Skeletal muscle satellite cell (primary cell): ENCODE measurements around the gene NOL12.

ENCODE experiments used
- H3K27me3 ChIP-seq: 2 replicates; pipeline ENCODE4 v1.7.0; 2013; ENCODE audit warnings: low read length; ENCODE audit not compliant: control insufficient read depth, insufficient read depth
- H3K36me3 ChIP-seq: 2 replicates; pipeline ENCODE4 v1.7.0; 2013; ENCODE audit warnings: mild to moderate bottlenecking, control low read depth, low read length; ENCODE audit not compliant: insufficient read depth
- H3K4me1 ChIP-seq: 2 replicates; pipeline ENCODE4 v1.7.0; 2013; ENCODE audit warnings: low read length; ENCODE audit not compliant: control insufficient read depth, insufficient read depth
- H3K4me2 ChIP-seq: 2 replicates; pipeline ENCODE4 v1.7.0; 2013; ENCODE audit warnings: mild to moderate bottlenecking, low read length
- H3K4me3 ChIP-seq: 2 replicates; pipeline ENCODE4 v1.7.0; 2013; ENCODE audit warnings: low read length
- H3K9ac ChIP-seq: 2 replicates; pipeline ENCODE4 v1.7.0; 2013; ENCODE audit warnings: mild to moderate bottlenecking, low read depth, low read length, moderate library complexity
- H3K9me3 ChIP-seq: replicated peaks from 2 replicates; pipeline ENCODE4 v1.7.0; 2013; ENCODE audit warnings: mild to moderate bottlenecking, control low read depth, low read length

Gene NOL12

GRCh38 chr22:37726241-37726887, 40.2 kb downstream of the NOL12 start:
- Histone ChIP-seq H3K9me3 (no peaks in the 10 kb centered on the region), H3K27me3 (no peaks in the 10 kb centered on the region), H3K4me3 (no peak overlapping the region), H3K36me3 (no peaks in the 10 kb centered on the region), H3K9ac (no peak overlapping the region), H3K4me2 (no peak overlapping the region), H3K4me1 (peaks cover 4% of the 10 kb centered on the region)

DNA sequence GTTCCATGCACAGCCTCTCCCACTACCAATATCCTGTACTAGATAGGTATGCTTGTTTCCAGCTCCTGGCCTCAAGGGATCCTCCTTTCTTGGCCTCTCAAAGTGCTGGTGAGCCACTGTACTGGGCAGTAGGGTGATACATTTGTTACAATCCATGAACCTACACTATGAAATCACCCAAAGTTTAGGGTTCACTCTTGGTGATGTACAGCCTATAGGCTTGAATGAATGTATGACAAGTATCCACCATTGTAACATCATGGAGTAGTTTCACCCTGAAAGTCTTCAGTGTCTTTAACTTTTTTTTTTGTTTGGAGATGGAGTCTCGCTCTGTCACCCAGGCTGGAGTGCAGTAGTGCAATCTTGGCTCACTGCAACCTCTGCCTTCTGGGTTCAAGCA, 42.5 kb downstream of the NOL12 start:
- no peaks in the 10 kb centered on the region for H3K27me3 ChIP-seq
- peaks cover 4% of the 10 kb centered on the region for H3K4me1 ChIP-seq

DNA sequence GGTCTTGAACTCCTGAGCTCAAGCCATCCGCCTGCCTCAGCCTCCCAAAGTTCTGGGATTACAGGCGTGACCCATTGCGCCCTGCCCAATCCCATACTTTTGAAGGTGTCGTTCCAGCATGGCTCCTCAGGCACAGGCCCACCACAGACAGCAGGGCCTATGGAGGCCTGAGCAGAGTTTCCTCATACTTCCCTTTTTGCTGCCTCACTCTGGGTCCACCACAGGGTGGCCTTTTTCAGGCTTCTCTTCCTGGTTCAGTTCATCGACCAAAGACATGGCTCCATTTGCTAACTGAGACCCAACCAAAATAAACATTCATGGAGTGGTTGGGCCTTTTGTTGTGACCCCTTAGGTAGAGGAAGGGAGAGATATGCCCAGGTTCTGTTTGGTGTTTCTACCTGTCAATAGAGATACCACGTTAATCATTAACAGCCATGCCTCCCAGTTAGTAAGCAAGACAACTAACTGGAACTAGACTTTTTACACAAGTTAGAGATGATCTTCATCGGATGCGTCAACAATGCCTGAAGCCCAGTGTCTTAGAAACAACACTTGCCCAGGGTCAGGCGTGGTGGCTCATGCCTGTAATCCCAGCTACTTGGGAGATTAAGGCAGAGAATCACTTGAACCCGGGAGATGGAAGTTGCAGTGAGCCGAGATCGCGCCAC, 45.8 kb downstream of the NOL12 start:
- no peak overlapping the region for H3K4me2 ChIP-seq
- H3K36me3 ChIP-seq = no peaks in the 10 kb centered on the region
- H3K4me1 ChIP-seq = peaks cover 4% of the 10 kb centered on the region
- no peaks in the 10 kb centered on the region for H3K27me3 ChIP-seq
- no peak overlapping the region for H3K9ac ChIP-seq
- H3K9me3 ChIP-seq = no peaks in the 10 kb centered on the region
- no peak overlapping the region for H3K4me3 ChIP-seq

More for the DNA sequence above, 42.5 kb downstream of the NOL12 start:
- Histone ChIP-seq H3K36me3 (no peaks in the 10 kb centered on the region), H3K4me3 (no peak overlapping the region), H3K4me2 (no peak overlapping the region), H3K9me3 (no peaks in the 10 kb centered on the region), H3K9ac (no peak overlapping the region)

GRCh38 chr22:37732699-37733607, 46.8 kb downstream of the NOL12 start:
- H3K9ac ChIP-seq = no peak overlapping the region
- no peak overlapping the region for H3K4me3 ChIP-seq
- H3K36me3 ChIP-seq = no peaks in the 10 kb centered on the region
- H3K9me3 ChIP-seq = no peaks in the 10 kb centered on the region
- peaks cover 4% of the 10 kb centered on the region for H3K4me1 ChIP-seq
- H3K4me2 ChIP-seq = no peak overlapping the region
- no peaks in the 10 kb centered on the region for H3K27me3 ChIP-seq

- Histone ChIP-seq H3K9me3 (no peaks in the 10 kb centered on the region), H3K27me3 (no peaks in the 10 kb centered on the region), H3K36me3 (no peaks in the 10 kb centered on the region), H3K4me2 (no peak overlapping the region), H3K4me3 (no peak overlapping the region), H3K9ac (no peak overlapping the region), H3K4me1 (peaks cover 2% of the 10 kb centered on the region)
Measured at GRCh38 chr22:37733625-37734401, 47.7 kb downstream of the NOL12 start.

DNA sequence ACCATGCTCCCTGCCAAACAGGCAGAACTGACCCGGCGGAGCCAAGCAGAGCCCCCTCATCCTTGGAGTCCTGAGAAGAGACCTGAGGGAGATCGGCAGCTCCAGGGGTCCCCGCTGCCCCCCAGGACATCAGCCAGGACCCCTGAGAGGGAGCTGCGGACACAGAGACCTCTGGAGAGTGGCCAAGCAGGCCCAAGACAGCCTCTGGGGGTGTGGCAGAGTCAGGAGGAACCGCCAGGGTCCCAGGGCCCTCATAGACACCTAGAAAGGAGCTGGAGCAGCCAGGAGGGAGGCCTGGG, 48.2 kb downstream of the NOL12 start:
- Histone ChIP-seq H3K27me3 (no peaks in the 10 kb centered on the region), H3K4me2 (no peak overlapping the region), H3K9ac (no peak overlapping the region), H3K4me3 (no peak overlapping the region), H3K36me3 (no peaks in the 10 kb centered on the region), H3K9me3 (no peaks in the 10 kb centered on the region), H3K4me1 (peaks cover 7% of the 10 kb centered on the region)

- H3K36me3 ChIP-seq = no peaks in the 10 kb centered on the region
- peaks cover 9% of the 10 kb centered on the region for H3K4me1 ChIP-seq
- no peaks in the 10 kb centered on the region for H3K27me3 ChIP-seq
- no peak overlapping the region for H3K9ac ChIP-seq
- no peaks in the 10 kb centered on the region for H3K9me3 ChIP-seq
- no peak overlapping the region for H3K4me3 ChIP-seq
- H3K4me2 ChIP-seq = no peak overlapping the region
Measured at GRCh38 chr22:37734964-37735451, 48.9 kb downstream of the NOL12 start.

- Histone ChIP-seq H3K36me3 (no peaks in the 10 kb centered on the region), H3K4me1 (peaks cover 44% of the 10 kb centered on the region), H3K4me2 (no peak overlapping the region), H3K9ac (no peak overlapping the region), H3K4me3 (no peak overlapping the region), H3K9me3 (no peaks in the 10 kb centered on the region), H3K27me3 (no peaks in the 10 kb centered on the region)
Measured at GRCh38 chr22:37739035-37739434, 52.9 kb downstream of the NOL12 start.

DNA sequence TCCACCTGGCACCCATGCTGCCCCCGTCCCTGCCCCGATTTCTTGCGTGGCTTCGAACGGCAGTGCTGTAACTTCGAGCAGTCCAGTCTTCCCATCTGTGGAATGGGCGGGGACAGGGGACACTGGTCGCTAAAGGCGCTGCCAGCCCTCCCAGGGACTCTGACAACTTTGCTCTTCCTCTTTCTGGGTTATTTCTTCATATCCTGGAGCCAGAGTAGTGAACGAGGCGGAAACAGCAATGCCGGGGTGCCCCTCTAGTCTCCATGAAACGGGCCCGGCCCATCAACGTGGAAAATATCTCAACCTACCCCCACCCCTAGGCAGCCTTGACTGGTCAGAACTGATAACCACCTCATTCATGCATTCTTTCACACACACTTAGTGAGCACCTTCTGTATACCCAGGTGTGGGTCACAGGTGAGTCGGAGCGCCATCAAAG, 53.5 kb downstream of the NOL12 start:
- H3K9me3 ChIP-seq = no peaks in the 10 kb centered on the region
- H3K4me1 ChIP-seq = peaks cover 49% of the 10 kb centered on the region

GRCh38 chr22:37740455-37741311, 54.5 kb downstream of the NOL12 start:
- H3K36me3 ChIP-seq = no peaks in the 10 kb centered on the region
- peaks cover 55% of the 10 kb centered on the region for H3K4me1 ChIP-seq
- H3K4me3 ChIP-seq = no peak overlapping the region
- H3K4me2 ChIP-seq = no peak overlapping the region
- no peak overlapping the region for H3K9ac ChIP-seq
- H3K9me3 ChIP-seq = no peaks in the 10 kb centered on the region
- H3K27me3 ChIP-seq = no peaks in the 10 kb centered on the region

More for the DNA sequence above, 53.5 kb downstream of the NOL12 start:
- no peak overlapping the region for H3K4me3 ChIP-seq
- H3K4me2 ChIP-seq = no peak overlapping the region
- no peak overlapping the region for H3K9ac ChIP-seq
- H3K27me3 ChIP-seq = no peaks in the 10 kb centered on the region
- H3K36me3 ChIP-seq = no peaks in the 10 kb centered on the region
